CD14-positive monocyte (primary cell): ENCODE measurements around the gene POP7. TPM values are rescaled to one million over a fixed set of nuclear protein-coding genes. Genes with fewer than 3 reads are reported as not detected.

Source experiments
- DNase-seq, 3 donors: peaks; one replicate each; pipeline ENCODE4 v3.0.0-alpha.2; 2011 to 2022
- H2AFZ ChIP-seq: 2 replicates; pipeline ENCODE4 v1.6.0; 2012; ENCODE audit warnings: mild to moderate bottlenecking, low read depth, low read length, inconsistent platforms; ENCODE audit not compliant: insufficient read depth, poor library complexity, severe bottlenecking
- H3K27ac ChIP-seq, 2 donors: 1 replicate in 1 of 2; 2 replicates in 1 of 2; pipeline ENCODE4 v1.5.1; 2012 to 2013; ENCODE audit warnings: low read length in 2 of 2, control low read depth in 1 of 2, inconsistent platforms in 1 of 2, low read depth in 1 of 2, mild to moderate bottlenecking in 1 of 2
- H3K27me3 ChIP-seq, 2 donors: one replicate each; pipeline versions ENCODE4 v1.6.0 to v1.6.1; 2011 to 2013; ENCODE audit warnings: low read length in 2 of 2; ENCODE audit not compliant: control insufficient read depth in 2 of 2, insufficient read depth in 2 of 2
- H3K36me3 ChIP-seq, 2 donors: replicated peaks in 1 of 2; 1 replicate in 1 of 2; 2 replicates in 1 of 2; pipeline versions ENCODE4 v1.5.1 to v1.6.1; 2012 to 2013; ENCODE audit warnings: low read length in 2 of 2, control low read depth in 1 of 2, inconsistent platforms in 1 of 2, mild to moderate bottlenecking in 1 of 2; ENCODE audit not compliant: insufficient read depth in 2 of 2, control insufficient read depth in 1 of 2
- H3K4me1 ChIP-seq, 2 donors: 1 replicate in 1 of 2; 2 replicates in 1 of 2; pipeline versions ENCODE4 v1.5.1 to v1.6.1; 2012 to 2013; ENCODE audit warnings: low read length in 2 of 2, control low read depth in 1 of 2, inconsistent platforms in 1 of 2, mild to moderate bottlenecking in 1 of 2, moderate library complexity in 1 of 2; ENCODE audit not compliant: insufficient read depth in 2 of 2, control insufficient read depth in 1 of 2
- H3K4me2 ChIP-seq: replicated peaks from 2 replicates; pipeline ENCODE3; 2012; ENCODE audit warnings: low read length, moderate library complexity, mild to moderate bottlenecking; ENCODE audit not compliant: poor library complexity, severe bottlenecking; ENCODE audit errors: extremely low read depth
- H3K4me3 ChIP-seq, 3 experiments: fragments of 200-600 bp in 1 of 3; sonication (generic) in 1 of 3; replicated peaks in 1 of 3; 1 replicate in 2 of 3; 2 replicates in 1 of 3; pipeline ENCODE4 v1.5.1; 2011 to 2013; ENCODE audit warnings: low read length in 3 of 3, mild to moderate bottlenecking in 3 of 3, control low read depth in 2 of 3, low read depth in 2 of 3, inconsistent platforms in 1 of 3, moderate library complexity in 1 of 3
- H3K79me2 ChIP-seq: 2 replicates; pipeline ENCODE4 v1.6.0; 2012; ENCODE audit warnings: mild to moderate bottlenecking, control low read depth, inconsistent platforms, low read length, moderate library complexity; ENCODE audit not compliant: insufficient read depth
- H3K9ac ChIP-seq: 2 replicates; pipeline ENCODE4 v1.6.0; 2017; ENCODE audit warnings: low read length, mild to moderate bottlenecking; ENCODE audit not compliant: insufficient read depth, poor library complexity, severe bottlenecking
- H3K9me3 ChIP-seq, 2 donors: replicated peaks in 1 of 2; 1 replicate in 1 of 2; 2 replicates in 1 of 2; pipeline versions ENCODE4 v1.5.1 to v1.6.1; 2012 to 2013; ENCODE audit warnings: low read length in 2 of 2, control low read depth in 1 of 2; ENCODE audit not compliant: control insufficient read depth in 1 of 2, insufficient read depth in 1 of 2
- H4K20me1 ChIP-seq: 2 replicates; pipeline ENCODE4 v1.6.0; 2012; ENCODE audit warnings: mild to moderate bottlenecking, low read length, control low read depth, moderate library complexity; ENCODE audit not compliant: insufficient read depth
- H3K27ac Mint-ChIP-seq, 7 donors: one replicate each; pipeline ENCODE4 v1.8.0; 2020; ENCODE audit warnings: mild to moderate bottlenecking in 7 of 7, mixed read lengths in 7 of 7, moderate library complexity in 6 of 7, inconsistent platforms in 2 of 7
- H3K27me3 Mint-ChIP-seq, 3 donors: one replicate each; pipeline ENCODE4 v1.8.0; 2021 to 2022; ENCODE audit warnings: low read depth in 3 of 3, mild to moderate bottlenecking in 3 of 3, mixed read lengths in 3 of 3, moderate library complexity in 3 of 3, inconsistent platforms in 1 of 3
- H3K36me3 Mint-ChIP-seq, 2 donors: one replicate each; pipeline ENCODE4 v1.8.0; 2020; ENCODE audit warnings: mixed read lengths in 2 of 2, inconsistent platforms in 1 of 2, mild to moderate bottlenecking in 1 of 2
- H3K4me1 Mint-ChIP-seq: one replicate; pipeline ENCODE4 v1.8.0; 2020; ENCODE audit warnings: mild to moderate bottlenecking, mixed read lengths
- H3K4me3 Mint-ChIP-seq, 2 donors: one replicate each; pipeline ENCODE4 v1.8.0; 2020; ENCODE audit warnings: mild to moderate bottlenecking in 2 of 2, mixed read lengths in 2 of 2, moderate library complexity in 1 of 2
- H3K9me3 Mint-ChIP-seq, 7 donors: one replicate each; pipeline ENCODE4 v1.8.0; 2020 to 2022; ENCODE audit warnings: mixed read lengths in 7 of 7, mild to moderate bottlenecking in 6 of 7, moderate library complexity in 6 of 7, inconsistent platforms in 2 of 7
- WGBS: methylation state at CpG from one replicate; pipeline ENCODE4 v1.1.5; 2013; ENCODE audit warnings: missing lambda C conversion rate; ENCODE audit not compliant: insufficient coverage; 5-methylcytosine and 5-hydroxymethylcytosine counted together
- intact Hi-C, 2 donors: fragments of 100-400 bp; cut with micrococcal nuclease; formaldehyde crosslinking; loops; one replicate each; pipeline versions ENCODE4 v1.15.0 to v1.15.1; 2023
- polyA plus RNA-seq, 3 donors: library from polyadenylated mRNA; depleted of rRNA in 1 of 3; unstranded in 2 of 3; stranded (reverse) in 1 of 3; fragments of 300-500 nt in 2 of 3; fragments of >200 nt in 1 of 3; fragmentation: Illumina TruSeq in 2 of 3; gene quantifications; 1 replicate in 2 of 3; 2 replicates in 1 of 3; pipeline ENCODE4 v1.2.3, GENCODE V29; 2012 to 2021
- TF ChIP-seq, protein P1 (sequence below): fragments of 200-600 bp; IDR thresholded peaks from one replicate; pipeline ENCODE4 v1.8.0; 2022; ENCODE audit warnings: antibody characterized with exemption, mild to moderate bottlenecking

Gene POP7
- polyA plus RNA-seq, 3 donors, result 11.1 to 48.5 (median 41.6) TPM

DNA sequence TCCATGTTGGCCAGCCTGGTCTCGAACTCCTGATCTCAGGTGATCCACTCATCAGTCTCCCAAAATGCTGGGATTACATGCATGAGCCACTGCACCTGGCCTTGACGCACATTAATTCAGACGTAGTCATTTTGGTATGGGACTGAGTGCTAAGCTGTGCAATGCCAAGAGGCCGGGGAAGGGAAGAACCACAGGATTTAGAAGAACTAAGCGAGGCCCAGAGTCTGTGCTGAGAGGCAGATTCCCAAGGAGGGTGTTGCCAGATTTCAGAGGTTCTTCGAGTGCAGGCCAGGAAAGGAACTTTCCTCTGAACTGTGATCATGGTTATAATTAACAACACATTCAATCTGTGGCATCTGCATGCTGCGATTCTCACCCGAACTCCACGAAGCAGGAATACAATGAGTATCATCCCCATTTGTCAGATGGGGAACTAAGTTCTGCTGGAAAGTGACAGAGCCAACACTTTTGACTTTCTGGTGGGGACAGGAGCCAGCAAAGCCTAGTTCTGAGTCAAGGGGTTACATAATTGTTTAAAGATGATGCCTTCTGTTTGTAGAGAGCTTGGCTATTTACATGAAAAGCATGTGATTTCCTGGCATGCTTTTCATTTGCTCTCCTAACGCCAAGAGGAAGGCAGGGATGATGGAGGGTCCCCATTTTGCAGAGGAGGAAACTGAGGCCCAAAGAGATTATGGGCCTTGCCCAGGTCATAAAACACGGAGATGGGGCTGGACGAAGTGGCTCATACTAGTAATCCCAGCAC, 21.3 kb downstream of the POP7 start:
- Histone ChIP-seq H3K4me2 (no peak overlapping the region), H3K27ac (no peak overlapping the region), H3K27me3 (peaks cover 0 to under 1% of the 10 kb centered on the region in 2 donors), H3K79me2 (no peaks in the 10 kb centered on the region), H3K4me1 (no peaks in the 10 kb centered on the region), H3K36me3 (no peaks in the 10 kb centered on the region), H3K9me3 (no peaks in the 10 kb centered on the region), H3K9ac (no peak overlapping the region), H4K20me1 (no peaks in the 10 kb centered on the region), H2AFZ (no peak overlapping the region), H3K4me3 (no peak overlapping the region)
- Mint-ChIP-seq H3K27me3 (peaks cover 20 to 33% (median 26%) of the 10 kb centered on the region in 3 donors), H3K9me3 (peaks cover 0 to 2% (median 0%) of the 10 kb centered on the region in 7 donors), H3K4me1 (peaks cover 8% of the 10 kb centered on the region), H3K36me3 (no peaks in the 10 kb centered on the region), H3K27ac (no peak overlapping the region), H3K4me3 (no peak overlapping the region)
- TF ChIP-seq, protein P1, sequence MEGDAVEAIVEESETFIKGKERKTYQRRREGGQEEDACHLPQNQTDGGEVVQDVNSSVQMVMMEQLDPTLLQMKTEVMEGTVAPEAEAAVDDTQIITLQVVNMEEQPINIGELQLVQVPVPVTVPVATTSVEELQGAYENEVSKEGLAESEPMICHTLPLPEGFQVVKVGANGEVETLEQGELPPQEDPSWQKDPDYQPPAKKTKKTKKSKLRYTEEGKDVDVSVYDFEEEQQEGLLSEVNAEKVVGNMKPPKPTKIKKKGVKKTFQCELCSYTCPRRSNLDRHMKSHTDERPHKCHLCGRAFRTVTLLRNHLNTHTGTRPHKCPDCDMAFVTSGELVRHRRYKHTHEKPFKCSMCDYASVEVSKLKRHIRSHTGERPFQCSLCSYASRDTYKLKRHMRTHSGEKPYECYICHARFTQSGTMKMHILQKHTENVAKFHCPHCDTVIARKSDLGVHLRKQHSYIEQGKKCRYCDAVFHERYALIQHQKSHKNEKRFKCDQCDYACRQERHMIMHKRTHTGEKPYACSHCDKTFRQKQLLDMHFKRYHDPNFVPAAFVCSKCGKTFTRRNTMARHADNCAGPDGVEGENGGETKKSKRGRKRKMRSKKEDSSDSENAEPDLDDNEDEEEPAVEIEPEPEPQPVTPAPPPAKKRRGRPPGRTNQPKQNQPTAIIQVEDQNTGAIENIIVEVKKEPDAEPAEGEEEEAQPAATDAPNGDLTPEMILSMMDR, result no peak
- intact Hi-C loops, result loop anchor here in 1 of 2 donors (5.0 to 10.0 kb wide), 2 partner anchors 128 to 255 kb away; partner anchors contain the start of gene SLC12A9
- 81% methylated on average over 11 of the region's 12 CpGs for WGBS
- no peak for DNase-seq

DNA sequence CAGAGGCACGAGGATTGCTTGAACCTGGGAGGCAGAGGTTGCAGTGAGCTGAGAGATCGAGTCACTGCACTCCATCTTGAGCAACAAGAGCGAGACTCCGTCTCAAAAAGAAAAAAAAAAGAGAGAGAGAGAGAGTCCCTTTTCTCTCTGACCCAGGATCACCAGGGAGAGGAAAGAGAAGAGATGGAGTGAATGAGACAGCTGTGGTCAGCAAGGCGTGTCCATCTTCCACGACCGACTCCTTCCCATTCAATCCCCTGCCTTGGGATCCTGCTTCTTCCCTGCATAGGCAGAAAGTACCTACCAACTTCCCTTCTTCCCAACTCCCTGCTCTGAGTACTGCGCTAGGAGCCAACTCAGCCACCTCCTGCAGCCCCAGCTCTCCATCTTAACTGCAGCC, 22.3 kb downstream of the POP7 start:
- TF ChIP-seq, protein P1, result no peak
- H3K36me3 ChIP-seq, result no peaks in the 10 kb centered on the region
- no peaks in the 10 kb centered on the region for H4K20me1 ChIP-seq
- 87% methylated on average over 7 of the region's 8 CpGs for WGBS
- peaks cover 8% of the 10 kb centered on the region for H3K4me1 Mint-ChIP-seq
- no peak overlapping the region for H3K4me3 ChIP-seq
- no peaks in the 10 kb centered on the region for H3K36me3 Mint-ChIP-seq
- no peaks in the 10 kb centered on the region for H3K9me3 ChIP-seq
- H3K79me2 ChIP-seq, result no peaks in the 10 kb centered on the region
- no peak overlapping the region for H3K27ac Mint-ChIP-seq
- peaks cover 16 to 25% (median 18%) of the 10 kb centered on the region in 3 donors for H3K27me3 Mint-ChIP-seq
- H3K4me3 Mint-ChIP-seq, result no peak overlapping the region
- H2AFZ ChIP-seq, result no peak overlapping the region
- H3K27ac ChIP-seq, result no peak overlapping the region
- no peaks in the 10 kb centered on the region for H3K9me3 Mint-ChIP-seq
- intact Hi-C loops, result loop anchor here (2.0 to 10.0 kb wide), 3 partner anchors 17 to 256 kb away; partner anchors contain the start of gene SLC12A9 (in 1 of the 2)
- H3K4me2 ChIP-seq, result no peak overlapping the region
- no peaks in the 10 kb centered on the region for H3K27me3 ChIP-seq
- no peaks in the 10 kb centered on the region for H3K4me1 ChIP-seq
- no peak overlapping the region for H3K9ac ChIP-seq
- no peak for DNase-seq
